HG02970 (cell line): ENCODE measurements around the gene HPCA.
"Not testable (repeated sequence)": the region's sequence is repeated elsewhere in the genome, so short reads cannot be mapped to it uniquely, and the experiment has no call there.

ENCODE experiments used
- ATAC-seq: cut with Tn5 transposase; IDR thresholded peaks from one replicate; pipeline ENCODE4 v1.9.1; 2021; ENCODE audit warnings: mild to moderate bottlenecking, moderate library complexity, moderate number of reproducible peaks; ENCODE audit not compliant: unreplicated experiment, low FRiP score

The HPCA gene

GRCh38 chr1:32900956-32901822, 14.9 kb downstream of the HPCA start, which contains the start of gene TMEM54:
Gene TMEM54, minus strand, starts transcription at chr1:32901389. Its CDS starts 151 bp downstream, at chr1:32901238.
- no peak for ATAC-seq

- ATAC-seq, result no peak
Observed at GRCh38 chr1:32901823-32902534, 15.7 kb downstream of the HPCA start.

GRCh38 chr1:32902535-32902920, 16.2 kb downstream of the HPCA start:
- ATAC-seq, result no peak

- no peak for ATAC-seq
Observed at GRCh38 chr1:32903991-32904785, 17.9 kb downstream of the HPCA start.

GRCh38 chr1:32904797-32905196, 18.5 kb downstream of the HPCA start:
- no peak for ATAC-seq

- ATAC-seq, result not testable (repeated sequence)
Observed at GRCh38 chr1:32905588-32905987, 19.3 kb downstream of the HPCA start.

- no peak for ATAC-seq
Observed at GRCh38 chr1:32906654-32907053, 20.4 kb downstream of the HPCA start.

- no peak for ATAC-seq
Observed at GRCh38 chr1:32907435-32907834, 21.1 kb downstream of the HPCA start.

GRCh38 chr1:32910319-32910718, 24.0 kb downstream of the HPCA start:
- no peak for ATAC-seq

GRCh38 chr1:32915766-32916706, 29.7 kb downstream of the HPCA start:
- ATAC-seq, result no peak

- no peak for ATAC-seq
Observed at GRCh38 chr1:32917521-32917920, 31.2 kb downstream of the HPCA start.

- no peak for ATAC-seq
Observed at GRCh38 chr1:32918179-32918578, 31.9 kb downstream of the HPCA start.

GRCh38 chr1:32919811-32920733, 33.8 kb downstream of the HPCA start:
- no peak for ATAC-seq

- no peak for ATAC-seq
Observed at GRCh38 chr1:32920833-32921232, 34.5 kb downstream of the HPCA start.

GRCh38 chr1:32924881-32925344, 38.6 kb downstream of the HPCA start:
- ATAC-seq, result no peak

- no peak for ATAC-seq
Observed at GRCh38 chr1:32925403-32926162, 39.3 kb downstream of the HPCA start.

- no peak for ATAC-seq
Observed at GRCh38 chr1:32926562-32926961, 40.3 kb downstream of the HPCA start.

GRCh38 chr1:32927441-32927840, 41.1 kb downstream of the HPCA start:
- ATAC-seq, result no peak
